Sigmoid colon (tissue), 7 donors: ENCODE data around the gene NMUR2. TPM values are rescaled to one million over a fixed set of nuclear protein-coding genes. Genes with fewer than 3 reads are reported as not detected.

Source experiments
- DNase-seq: peaks from one replicate; pipeline ENCODE4 v3.0.0-alpha.2; 2019
- H3K27ac ChIP-seq, 4 donors: fragments of 200-600 bp; sonication (generic); one replicate each; pipeline ENCODE4 v1.5.1; 2016 to 2019; ENCODE audit warnings: mild to moderate bottlenecking in 1 of 4
- H3K27me3 ChIP-seq, 3 donors: fragments of 200-600 bp; sonication (generic); one replicate each; pipeline ENCODE4 v1.5.1; 2019; ENCODE audit warnings: mild to moderate bottlenecking in 1 of 3
- H3K36me3 ChIP-seq, 4 donors: fragments of 200-600 bp; sonication (generic); one replicate each; pipeline ENCODE4 v1.5.1; 2016 to 2019
- H3K4me1 ChIP-seq, 4 donors: fragments of 200-600 bp; sonication (generic); one replicate each; pipeline ENCODE4 v1.5.1; 2017 to 2019
- H3K4me3 ChIP-seq, 4 donors: fragments of 200-600 bp; sonication (generic); one replicate each; pipeline ENCODE4 v1.5.1; 2017 to 2019; ENCODE audit warnings: mild to moderate bottlenecking in 2 of 4, moderate library complexity in 1 of 4
- H3K9me3 ChIP-seq, 4 donors: fragments of 200-600 bp in 3 of 4; sonication (generic) in 3 of 4; one replicate each; pipeline versions ENCODE4 v1.5.1 to v1.6.1; 2013 to 2019
- EP300 ChIP-seq, 4 donors: sonication (generic); formaldehyde crosslinking; IDR thresholded peaks; one replicate each; pipeline ENCODE4 v1.6.1; 2017; ENCODE audit warnings: antibody characterized with exemption in 4 of 4
- POLR2A ChIP-seq, 2 donors: fragments of 450-650 bp; IDR thresholded peaks; one replicate each; pipeline ENCODE4 v1.6.1; 2016; ENCODE audit warnings: antibody characterized with exemption in 2 of 2, mild to moderate bottlenecking in 2 of 2, moderate library complexity in 2 of 2
- POLR2AphosphoS5 ChIP-seq, 4 donors: sonication (generic); formaldehyde crosslinking; IDR thresholded peaks; one replicate each; pipeline ENCODE4 v1.6.1; 2017; ENCODE audit warnings: antibody characterized with exemption in 4 of 4
- WGBS, 2 donors: extraction: QIAGEN DNeasy Blood & Tissue Kit; methylation state at CpG; one replicate each; pipeline ENCODE4 v1.1.7; 2013; 5-methylcytosine and 5-hydroxymethylcytosine counted together
- intact Hi-C: fragments of 100-400 bp; cut with DNase I; formaldehyde crosslinking; loops from one replicate; pipeline ENCODE4 v1.15.1; 2023
- polyA plus RNA-seq, 3 donors: library from polyadenylated mRNA; stranded (reverse); fragments of 200-250 nt; gene quantifications; one replicate each; pipeline ENCODE4 v1.2.3, GENCODE V29; 2013
- total RNA-seq, 4 donors: library from RNA; depleted of rRNA; stranded (reverse); fragments of >200 nt; gene quantifications; one replicate each; pipeline ENCODE4 v1.1.0, GENCODE V29; 2016
- TF ChIP-seq, protein P1 (sequence below), 4 experiments: fragments of 450-650 bp in 3 of 4; fragments of 200-600 bp in 1 of 4; IDR thresholded peaks; one replicate each; pipeline ENCODE4 v1.5.1; 2016 to 2019; ENCODE audit warnings: antibody characterized with exemption in 4 of 4, mild to moderate bottlenecking in 3 of 4, moderate library complexity in 2 of 4
- donor health status: healthy with polysubstance abuse.
- donor health status: Bipolar disorder and iron deficiency.
- donor health status: healthy.

The NMUR2 gene
- total and polyA plus RNA-seq, 7 donors: not detected

DNA sequence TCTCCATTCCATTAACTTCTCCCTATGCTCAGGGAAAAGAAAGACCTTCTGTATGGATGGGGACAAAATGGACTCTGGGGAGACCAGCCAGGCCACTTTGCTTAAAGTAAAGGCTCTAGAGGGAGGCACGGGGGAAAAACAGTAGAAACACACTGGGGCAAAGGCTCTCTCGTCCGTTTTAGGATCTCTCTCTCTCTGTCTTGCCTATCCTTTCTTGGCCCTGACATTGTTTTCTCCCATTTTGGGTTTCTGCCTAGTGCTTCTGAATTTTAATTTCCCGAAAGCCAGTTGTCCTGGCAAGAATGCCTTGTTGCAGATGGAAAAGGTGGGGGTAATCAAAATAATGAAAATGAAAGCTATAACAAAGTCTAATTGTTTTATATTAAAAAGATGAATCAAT, 28.2 kb downstream of the NMUR2 start:
- no peaks in the 10 kb centered on the region for H3K4me1 ChIP-seq
- H3K27me3 ChIP-seq: no peaks in the 10 kb centered on the region
- WGBS, 2 donors: 72 to 79% methylated on average over 4 of the region's 4 CpGs
- H3K36me3 ChIP-seq: no peaks in the 10 kb centered on the region
- intact Hi-C loops: no loop called here
- H3K4me3 ChIP-seq: no peak overlapping the region
- DNase-seq: no peak
- no peak overlapping the region for H3K27ac ChIP-seq
- TF ChIP-seq POLR2A (IDR thresholded peaks at IDR 0.05): no peak
- no peak for TF ChIP-seq EP300 (IDR thresholded peaks at IDR 0.05)
- no peak for TF ChIP-seq POLR2AphosphoS5 (IDR thresholded peaks at IDR 0.05)
- TF ChIP-seq, protein P1, sequence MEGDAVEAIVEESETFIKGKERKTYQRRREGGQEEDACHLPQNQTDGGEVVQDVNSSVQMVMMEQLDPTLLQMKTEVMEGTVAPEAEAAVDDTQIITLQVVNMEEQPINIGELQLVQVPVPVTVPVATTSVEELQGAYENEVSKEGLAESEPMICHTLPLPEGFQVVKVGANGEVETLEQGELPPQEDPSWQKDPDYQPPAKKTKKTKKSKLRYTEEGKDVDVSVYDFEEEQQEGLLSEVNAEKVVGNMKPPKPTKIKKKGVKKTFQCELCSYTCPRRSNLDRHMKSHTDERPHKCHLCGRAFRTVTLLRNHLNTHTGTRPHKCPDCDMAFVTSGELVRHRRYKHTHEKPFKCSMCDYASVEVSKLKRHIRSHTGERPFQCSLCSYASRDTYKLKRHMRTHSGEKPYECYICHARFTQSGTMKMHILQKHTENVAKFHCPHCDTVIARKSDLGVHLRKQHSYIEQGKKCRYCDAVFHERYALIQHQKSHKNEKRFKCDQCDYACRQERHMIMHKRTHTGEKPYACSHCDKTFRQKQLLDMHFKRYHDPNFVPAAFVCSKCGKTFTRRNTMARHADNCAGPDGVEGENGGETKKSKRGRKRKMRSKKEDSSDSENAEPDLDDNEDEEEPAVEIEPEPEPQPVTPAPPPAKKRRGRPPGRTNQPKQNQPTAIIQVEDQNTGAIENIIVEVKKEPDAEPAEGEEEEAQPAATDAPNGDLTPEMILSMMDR (IDR thresholded peaks at IDR 0.05): no peak
- no peaks in the 10 kb centered on the region for H3K9me3 ChIP-seq

DNA sequence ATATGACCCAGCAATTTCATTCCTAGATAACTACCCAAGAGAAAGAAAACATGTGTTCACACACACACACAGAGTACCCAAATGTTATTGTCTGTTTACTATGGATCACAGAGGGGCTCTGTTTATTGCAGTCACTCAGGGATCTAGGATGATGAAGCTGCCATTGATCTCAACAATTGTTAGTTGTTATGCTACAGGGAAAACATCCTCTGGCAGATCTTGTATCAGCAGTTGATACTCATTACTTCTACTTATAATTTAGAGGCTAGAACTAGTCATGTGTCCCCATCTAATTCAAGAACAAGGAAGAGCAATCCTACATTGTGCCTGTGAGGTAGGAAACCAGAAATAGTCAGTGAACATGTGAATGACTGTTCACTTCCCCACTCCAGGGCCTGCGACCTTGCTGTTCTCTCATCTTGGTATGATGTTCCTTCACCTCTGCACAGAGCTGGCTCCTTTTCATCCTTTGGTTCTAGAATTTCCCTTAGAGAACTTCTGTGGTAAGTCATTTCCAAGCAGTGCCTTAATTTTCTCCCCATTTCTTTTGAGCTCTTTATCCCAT, 30.3 kb downstream of the NMUR2 start:
- Histone ChIP-seq H3K36me3 (no peaks in the 10 kb centered on the region), H3K9me3 (no peaks in the 10 kb centered on the region), H3K4me3 (no peak overlapping the region), H3K27me3 (no peaks in the 10 kb centered on the region), H3K27ac (no peak overlapping the region), H3K4me1 (no peaks in the 10 kb centered on the region)
- DNase-seq: no peak
- intact Hi-C loops: no loop called here
- WGBS, 2 donors: 71 to 86% methylated on average over 1 of the region's 1 CpG
- TF ChIP-seq EP300 (IDR thresholded peaks at IDR 0.05) (no peak), POLR2A (IDR thresholded peaks at IDR 0.05) (no peak), POLR2AphosphoS5 (IDR thresholded peaks at IDR 0.05) (no peak)
- TF ChIP-seq, protein P1 (IDR thresholded peaks at IDR 0.05): no peak

- no peaks in the 10 kb centered on the region for H3K9me3 ChIP-seq
- H3K36me3 ChIP-seq: no peaks in the 10 kb centered on the region
- no peaks in the 10 kb centered on the region for H3K4me1 ChIP-seq
- intact Hi-C loops: no loop called here
- DNase-seq: no peak
- H3K27ac ChIP-seq: no peak overlapping the region
- H3K4me3 ChIP-seq: no peak overlapping the region
- TF ChIP-seq EP300 (IDR thresholded peaks at IDR 0.05) (no peak), POLR2A (IDR thresholded peaks at IDR 0.05) (no peak), POLR2AphosphoS5 (IDR thresholded peaks at IDR 0.05) (no peak)
- TF ChIP-seq, protein P1 (IDR thresholded peaks at IDR 0.05): no peak
- 30 to 52% methylated on average over 1 of the region's 1 CpG for WGBS, 2 donors
- no peaks in the 10 kb centered on the region for H3K27me3 ChIP-seq
These were observed 32.2 kb downstream of the NMUR2 start for GRCh38 chr5:152372875-152373274.

DNA sequence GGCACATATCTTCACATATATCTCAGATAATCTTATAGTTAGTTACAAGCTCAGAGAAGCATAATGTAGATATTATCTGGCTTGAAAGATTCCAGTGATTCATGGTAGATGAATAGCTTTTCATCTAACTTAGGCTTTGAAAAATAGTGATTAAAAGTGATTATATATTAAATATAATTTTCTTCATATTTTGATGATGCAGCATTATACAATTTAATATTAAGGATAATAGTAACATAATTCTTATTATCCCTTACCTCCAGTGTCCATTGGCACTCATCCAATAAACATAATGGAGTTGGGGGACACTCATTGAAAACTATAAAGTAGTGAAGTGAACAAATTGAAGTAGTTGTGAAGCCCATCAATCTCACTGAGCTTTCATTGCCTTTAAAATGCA, 35.8 kb downstream of the NMUR2 start:
- H3K4me3 ChIP-seq: no peak overlapping the region
- intact Hi-C loops: no loop called here
- no peaks in the 10 kb centered on the region for H3K36me3 ChIP-seq
- no peak for DNase-seq
- no peak for TF ChIP-seq EP300 (IDR thresholded peaks at IDR 0.05)
- TF ChIP-seq, protein P1 (IDR thresholded peaks at IDR 0.05): no peak
- no peak for TF ChIP-seq POLR2A (IDR thresholded peaks at IDR 0.05)
- no peak for TF ChIP-seq POLR2AphosphoS5 (IDR thresholded peaks at IDR 0.05)
- no peaks in the 10 kb centered on the region for H3K4me1 ChIP-seq
- no peaks in the 10 kb centered on the region for H3K9me3 ChIP-seq
- no peak overlapping the region for H3K27ac ChIP-seq
- no peaks in the 10 kb centered on the region for H3K27me3 ChIP-seq

DNA sequence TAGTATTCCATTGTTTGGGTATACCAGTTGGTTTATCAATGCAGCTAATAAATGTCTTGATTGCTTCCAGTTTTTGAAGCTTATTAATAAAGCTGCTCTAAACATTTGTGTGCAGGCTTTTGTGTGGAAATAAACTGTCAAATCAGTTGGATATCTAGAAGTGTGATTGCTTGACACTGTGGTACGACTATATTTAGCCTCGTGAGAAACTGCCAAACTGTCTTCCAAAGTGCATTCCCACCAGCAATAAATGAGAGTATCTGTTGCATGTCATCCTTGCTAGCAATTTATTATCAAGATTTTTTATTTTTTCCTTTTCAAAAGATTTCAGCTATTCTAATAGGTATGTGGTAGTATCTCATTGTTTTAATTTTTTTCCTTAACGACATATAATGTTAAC, 37.5 kb downstream of the NMUR2 start:
- Histone ChIP-seq H3K9me3 (no peaks in the 10 kb centered on the region), H3K4me3 (no peak overlapping the region), H3K27ac (no peak overlapping the region), H3K27me3 (no peaks in the 10 kb centered on the region), H3K4me1 (no peaks in the 10 kb centered on the region), H3K36me3 (no peaks in the 10 kb centered on the region)
- intact Hi-C loops: no loop called here
- TF ChIP-seq POLR2AphosphoS5 (IDR thresholded peaks at IDR 0.05): no peak
- TF ChIP-seq POLR2A (IDR thresholded peaks at IDR 0.05): no peak
- TF ChIP-seq, protein P1 (IDR thresholded peaks at IDR 0.05): no peak
- TF ChIP-seq EP300 (IDR thresholded peaks at IDR 0.05): no peak
- DNase-seq: no peak
- WGBS, 2 donors: 76 to 80% methylated on average over 3 of the region's 3 CpGs
